ENCODE results near the gene THSD7B.

Gene THSD7B

GRCh38 chr2:137205324-137205723, 440.0 kb downstream of the THSD7B start:
- DNase-seq: no peak
- Histone ChIP-seq H2BK120ac (ENCODE audit: insufficient read depth, low read length, poor library complexity) (no peak overlapping the region), H2BK12ac (ENCODE audit: low read length) (no peak overlapping the region), H2AFZ (ENCODE audit: insufficient read depth, low read length, poor library complexity) (no peak overlapping the region), H3K27ac (ENCODE audit: low read depth, low read length) (no peak overlapping the region), H4K8ac (ENCODE audit: low read depth, low read length) (no peak overlapping the region), H3K79me2 (ENCODE audit: control insufficient read depth, insufficient read depth, low read length, poor library complexity) (no peaks in the 10 kb centered on the region), H3K9ac (ENCODE audit: low read length) (no peak overlapping the region), H3K4me3 (ENCODE audit: low read depth, low read length) (no peak overlapping the region), H3K9me3 (ENCODE audit: insufficient read depth, low read depth, low read length) (no peaks in the 10 kb centered on the region), H3K4ac (ENCODE audit: low read depth, low read length) (no peak overlapping the region), H4K91ac (ENCODE audit: low read depth, low read length) (no peak overlapping the region), H3K23ac (ENCODE audit: low read length) (no peak overlapping the region), H3K4me2 (ENCODE audit: low read length) (no peak overlapping the region), H3K18ac (ENCODE audit: low read length) (no peak overlapping the region), H3K14ac (ENCODE audit: low read length) (no peak overlapping the region), H3K4me1 (ENCODE audit: control insufficient read depth in 1 of 2, insufficient read depth in 2 of 2, low read length in 2 of 2) (no peaks in the 10 kb centered on the region), H3K79me1 (ENCODE audit: low read length) (no peaks in the 10 kb centered on the region), H3K27me3 (ENCODE audit: insufficient read depth, low read length) (no peaks in the 10 kb centered on the region), H2AK5ac (ENCODE audit: low read length) (no peak overlapping the region), H4K12ac (ENCODE audit: low read depth, low read length) (no peak overlapping the region), H3K36me3 (ENCODE audit: control insufficient read depth in 1 of 2, insufficient read depth in 2 of 2, low read length in 2 of 2) (no peaks in the 10 kb centered on the region), H2BK5ac (ENCODE audit: low read depth, low read length, poor library complexity) (no peak overlapping the region)
- WGBS (ENCODE audit: extremely low coverage, insufficient coverage, insufficient read length): no CpG with 5 or more reads among the region's 3 CpGs

GRCh38 chr2:137206069-137206468, 440.7 kb downstream of the THSD7B start:
- Histone ChIP-seq H2AFZ (ENCODE audit: insufficient read depth, low read length, poor library complexity) (no peak overlapping the region), H4K91ac (ENCODE audit: low read depth, low read length) (no peak overlapping the region), H2AK5ac (ENCODE audit: low read length) (no peak overlapping the region), H2BK12ac (ENCODE audit: low read length) (no peak overlapping the region), H3K18ac (ENCODE audit: low read length) (no peak overlapping the region), H3K4me1 (ENCODE audit: control insufficient read depth in 1 of 2, insufficient read depth in 2 of 2, low read length in 2 of 2) (no peaks in the 10 kb centered on the region), H4K8ac (ENCODE audit: low read depth, low read length) (no peak overlapping the region), H3K9ac (ENCODE audit: low read length) (no peak overlapping the region), H3K36me3 (ENCODE audit: control insufficient read depth in 1 of 2, insufficient read depth in 2 of 2, low read length in 2 of 2) (no peaks in the 10 kb centered on the region), H3K27me3 (ENCODE audit: insufficient read depth, low read length) (no peaks in the 10 kb centered on the region), H3K79me2 (ENCODE audit: control insufficient read depth, insufficient read depth, low read length, poor library complexity) (no peaks in the 10 kb centered on the region), H3K9me3 (ENCODE audit: insufficient read depth, low read depth, low read length) (no peaks in the 10 kb centered on the region), H3K4ac (ENCODE audit: low read depth, low read length) (no peak overlapping the region), H3K4me3 (ENCODE audit: low read depth, low read length) (no peak overlapping the region), H3K4me2 (ENCODE audit: low read length) (no peak overlapping the region), H2BK120ac (ENCODE audit: insufficient read depth, low read length, poor library complexity) (no peak overlapping the region), H2BK5ac (ENCODE audit: low read depth, low read length, poor library complexity) (no peak overlapping the region), H3K79me1 (ENCODE audit: low read length) (no peaks in the 10 kb centered on the region), H3K27ac (ENCODE audit: low read depth, low read length) (no peak overlapping the region), H3K23ac (ENCODE audit: low read length) (no peak overlapping the region), H3K14ac (ENCODE audit: low read length) (no peak overlapping the region), H4K12ac (ENCODE audit: low read depth, low read length) (no peak overlapping the region)
- no peak for DNase-seq
- no CpG with 5 or more reads among the region's 3 CpGs for WGBS (ENCODE audit: extremely low coverage, insufficient coverage, insufficient read length)

GRCh38 chr2:137207030-137207429, 441.7 kb downstream of the THSD7B start:
- Histone ChIP-seq H3K18ac (ENCODE audit: low read length) (no peak overlapping the region), H3K79me2 (ENCODE audit: control insufficient read depth, insufficient read depth, low read length, poor library complexity) (no peaks in the 10 kb centered on the region), H4K91ac (ENCODE audit: low read depth, low read length) (no peak overlapping the region), H3K14ac (ENCODE audit: low read length) (no peak overlapping the region), H3K36me3 (ENCODE audit: control insufficient read depth in 1 of 2, insufficient read depth in 2 of 2, low read length in 2 of 2) (no peaks in the 10 kb centered on the region), H3K4me2 (ENCODE audit: low read length) (no peak overlapping the region), H3K9ac (ENCODE audit: low read length) (no peak overlapping the region), H3K4me3 (ENCODE audit: low read depth, low read length) (no peak overlapping the region), H4K12ac (ENCODE audit: low read depth, low read length) (no peak overlapping the region), H3K9me3 (ENCODE audit: insufficient read depth, low read depth, low read length) (no peaks in the 10 kb centered on the region), H2BK12ac (ENCODE audit: low read length) (no peak overlapping the region), H3K79me1 (ENCODE audit: low read length) (no peaks in the 10 kb centered on the region), H3K4me1 (ENCODE audit: control insufficient read depth in 1 of 2, insufficient read depth in 2 of 2, low read length in 2 of 2) (no peaks in the 10 kb centered on the region), H2AK5ac (ENCODE audit: low read length) (no peak overlapping the region), H3K27ac (ENCODE audit: low read depth, low read length) (no peak overlapping the region), H2BK120ac (ENCODE audit: insufficient read depth, low read length, poor library complexity) (no peak overlapping the region), H4K8ac (ENCODE audit: low read depth, low read length) (no peak overlapping the region), H3K27me3 (ENCODE audit: insufficient read depth, low read length) (no peaks in the 10 kb centered on the region), H3K4ac (ENCODE audit: low read depth, low read length) (no peak overlapping the region), H2BK5ac (ENCODE audit: low read depth, low read length, poor library complexity) (no peak overlapping the region), H2AFZ (ENCODE audit: insufficient read depth, low read length, poor library complexity) (no peak overlapping the region), H3K23ac (ENCODE audit: low read length) (no peak overlapping the region)
- WGBS (ENCODE audit: extremely low coverage, insufficient coverage, insufficient read length): no CpG with 5 or more reads among the region's 1 CpG
- no peak for DNase-seq

- Histone ChIP-seq H3K9me3 (ENCODE audit: insufficient read depth, low read depth, low read length) (no peaks in the 10 kb centered on the region), H3K9ac (ENCODE audit: low read length) (no peak overlapping the region), H2BK5ac (ENCODE audit: low read depth, low read length, poor library complexity) (no peak overlapping the region), H3K79me1 (ENCODE audit: low read length) (no peaks in the 10 kb centered on the region), H3K4ac (ENCODE audit: low read depth, low read length) (no peak overlapping the region), H3K36me3 (ENCODE audit: control insufficient read depth in 1 of 2, insufficient read depth in 2 of 2, low read length in 2 of 2) (no peaks in the 10 kb centered on the region), H4K12ac (ENCODE audit: low read depth, low read length) (no peak overlapping the region), H2BK120ac (ENCODE audit: insufficient read depth, low read length, poor library complexity) (no peak overlapping the region), H3K14ac (ENCODE audit: low read length) (no peak overlapping the region), H3K4me1 (ENCODE audit: control insufficient read depth in 1 of 2, insufficient read depth in 2 of 2, low read length in 2 of 2) (no peaks in the 10 kb centered on the region), H2BK12ac (ENCODE audit: low read length) (no peak overlapping the region), H3K27me3 (ENCODE audit: insufficient read depth, low read length) (no peaks in the 10 kb centered on the region), H2AFZ (ENCODE audit: insufficient read depth, low read length, poor library complexity) (no peak overlapping the region), H2AK5ac (ENCODE audit: low read length) (no peak overlapping the region), H3K4me3 (ENCODE audit: low read depth, low read length) (no peak overlapping the region), H3K4me2 (ENCODE audit: low read length) (no peak overlapping the region), H3K79me2 (ENCODE audit: control insufficient read depth, insufficient read depth, low read length, poor library complexity) (no peaks in the 10 kb centered on the region), H4K91ac (ENCODE audit: low read depth, low read length) (no peak overlapping the region), H3K27ac (ENCODE audit: low read depth, low read length) (no peak overlapping the region), H4K8ac (ENCODE audit: low read depth, low read length) (no peak overlapping the region), H3K18ac (ENCODE audit: low read length) (no peak overlapping the region), H3K23ac (ENCODE audit: low read length) (no peak overlapping the region)
- WGBS (ENCODE audit: extremely low coverage, insufficient coverage, insufficient read length): no CpG with 5 or more reads among the region's 2 CpGs
- DNase-seq: peak; percentile 44 to 76
These were observed 443.1 kb downstream of the THSD7B start for GRCh38 chr2:137208431-137208891.

Data from trophoblast cell (in vitro differentiated cells and primary cell).